Mesenchymal stem cell (in vitro differentiated cells and primary cell): ENCODE results near the gene PNLIPRP1.

ENCODE experiments used
- DNase-seq: peaks from one replicate; pipeline ENCODE4 v3.0.0-alpha.2; 2013
- H2AFZ ChIP-seq: one replicate; pipeline ENCODE4 v1.6.1; 2013; ENCODE audit warnings: low read depth, mild to moderate bottlenecking, control low read depth, inconsistent platforms, low read length, moderate library complexity
- H2AK5ac ChIP-seq: 2 replicates; pipeline ENCODE4 v1.6.1; 2013; ENCODE audit warnings: low read length, moderate library complexity, mild to moderate bottlenecking, inconsistent platforms; ENCODE audit not compliant: severe bottlenecking
- H2BK120ac ChIP-seq: one replicate; pipeline ENCODE4 v1.6.1; 2013; ENCODE audit warnings: low read depth, mild to moderate bottlenecking, inconsistent platforms, low read length, moderate library complexity
- H2BK12ac ChIP-seq, 2 experiments: one replicate each; pipeline ENCODE4 v1.6.1; 2013; ENCODE audit warnings: inconsistent platforms in 2 of 2, low read length in 2 of 2, mild to moderate bottlenecking in 2 of 2, moderate library complexity in 2 of 2, control low read depth in 1 of 2
- H2BK15ac ChIP-seq: one replicate; pipeline ENCODE4 v1.6.1; 2013; ENCODE audit warnings: mild to moderate bottlenecking, low read depth, inconsistent platforms; ENCODE audit not compliant: poor library complexity, severe bottlenecking
- H2BK5ac ChIP-seq: 2 replicates; pipeline ENCODE4 v1.6.1; 2013; ENCODE audit warnings: low read depth, mild to moderate bottlenecking, low read length, control low read depth, inconsistent platforms; ENCODE audit not compliant: poor library complexity, severe bottlenecking
- H3K14ac ChIP-seq, 2 experiments: one replicate each; pipeline ENCODE4 v1.6.1; 2013; ENCODE audit warnings: inconsistent platforms in 2 of 2, low read length in 2 of 2, control low read depth in 1 of 2, mild to moderate bottlenecking in 1 of 2, moderate library complexity in 1 of 2
- H3K18ac ChIP-seq, 2 experiments: one replicate each; pipeline ENCODE4 v1.6.1; 2013; ENCODE audit warnings: inconsistent platforms in 2 of 2, low read length in 2 of 2, control low read depth in 1 of 2, low read depth in 1 of 2, mild to moderate bottlenecking in 1 of 2
- H3K23ac ChIP-seq, 2 experiments: one replicate each; pipeline ENCODE4 v1.6.1; 2013; ENCODE audit warnings: inconsistent platforms in 2 of 2, low read length in 2 of 2, mild to moderate bottlenecking in 2 of 2, moderate library complexity in 2 of 2, control low read depth in 1 of 2
- H3K27ac ChIP-seq: 2 replicates; pipeline ENCODE4 v1.5.1; 2013; ENCODE audit warnings: mild to moderate bottlenecking, moderate library complexity, low read length, control low read depth, inconsistent platforms; ENCODE audit not compliant: poor library complexity, severe bottlenecking
- H3K27me3 ChIP-seq, 2 experiments: 2 replicates each; pipeline versions ENCODE4 v1.6.1 to v1.7.0; 2013; ENCODE audit warnings: low read length in 2 of 2, mild to moderate bottlenecking in 2 of 2, moderate library complexity in 2 of 2, control low read depth in 1 of 2, inconsistent platforms in 1 of 2; ENCODE audit not compliant: control insufficient read depth in 1 of 2, insufficient read depth in 1 of 2
- H3K36me3 ChIP-seq, 2 experiments: 2 replicates each; pipeline versions ENCODE4 v1.6.1 to v1.7.0; 2013; ENCODE audit warnings: low read length in 2 of 2, control low read depth in 1 of 2, inconsistent platforms in 1 of 2, low read depth in 1 of 2, mild to moderate bottlenecking in 1 of 2; ENCODE audit not compliant: insufficient read depth in 2 of 2, control insufficient read depth in 1 of 2
- H3K4ac ChIP-seq, 2 experiments: one replicate each; pipeline ENCODE4 v1.6.1; 2013; ENCODE audit warnings: inconsistent platforms in 2 of 2, low read length in 2 of 2, mild to moderate bottlenecking in 2 of 2, moderate library complexity in 2 of 2, control low read depth in 1 of 2, low read depth in 1 of 2
- H3K4me1 ChIP-seq: 2 replicates; pipeline ENCODE4 v1.6.1; 2013; ENCODE audit warnings: low read depth, low read length, control low read depth; ENCODE audit not compliant: control insufficient read depth, insufficient read depth
- H3K4me2 ChIP-seq: 2 replicates; pipeline ENCODE4 v1.6.1; 2013; ENCODE audit warnings: low read length, mild to moderate bottlenecking, inconsistent platforms; ENCODE audit not compliant: poor library complexity, severe bottlenecking
- H3K4me3 ChIP-seq, 2 experiments: 2 replicates each; pipeline versions ENCODE4 v1.5.1 to v1.7.0; 2013; ENCODE audit warnings: low read length in 2 of 2, mild to moderate bottlenecking in 2 of 2, control low read depth in 1 of 2, low read depth in 1 of 2; ENCODE audit not compliant: insufficient read depth in 1 of 2
- H3K79me1 ChIP-seq: replicated peaks from 2 replicates; pipeline ENCODE4 v1.6.1; 2013; ENCODE audit warnings: mild to moderate bottlenecking, control low read depth, low read length, inconsistent platforms; ENCODE audit not compliant: poor library complexity, severe bottlenecking
- H3K9ac ChIP-seq: 2 replicates; pipeline ENCODE4 v1.7.0; 2013; ENCODE audit warnings: mild to moderate bottlenecking, low read length, moderate library complexity
- H3K9me3 ChIP-seq: 2 replicates; pipeline ENCODE4 v1.7.0; 2013; ENCODE audit warnings: mild to moderate bottlenecking, low read length; ENCODE audit not compliant: control insufficient read depth
- H4K8ac ChIP-seq: one replicate; pipeline ENCODE4 v1.6.1; 2013; ENCODE audit warnings: inconsistent platforms, mild to moderate bottlenecking, low read length, moderate library complexity
- H4K91ac ChIP-seq: one replicate; pipeline ENCODE4 v1.6.1; 2013; ENCODE audit warnings: mild to moderate bottlenecking, low read length, inconsistent platforms
- WGBS: methylation state at CpG from one replicate; pipeline ENCODE4 v1.1.7; 2013; ENCODE audit warnings: mixed read lengths; 5-methylcytosine and 5-hydroxymethylcytosine counted together

Gene PNLIPRP1

DNA sequence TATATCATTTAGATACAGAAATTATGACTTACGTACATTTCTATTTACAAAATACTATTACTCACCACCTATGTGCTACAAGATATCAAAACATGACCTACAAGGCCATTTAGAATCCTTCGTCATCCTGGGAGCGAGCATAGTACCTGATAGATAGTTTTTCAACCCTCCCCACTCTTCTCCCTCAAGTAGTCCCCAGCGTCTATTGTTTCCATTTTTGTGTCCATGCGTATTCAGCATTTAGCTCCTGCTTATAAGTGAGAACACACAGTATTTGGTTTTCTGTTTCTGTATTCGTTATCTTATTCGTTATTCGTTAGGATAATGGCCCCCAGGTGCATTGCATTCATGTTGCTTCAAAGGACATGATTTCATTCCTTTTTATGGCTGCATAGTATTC lies 58.1 kb downstream of the PNLIPRP1 start:
- H3K27me3 ChIP-seq = peaks cover 6% of the 10 kb centered on the region in 2 experiments

DNA sequence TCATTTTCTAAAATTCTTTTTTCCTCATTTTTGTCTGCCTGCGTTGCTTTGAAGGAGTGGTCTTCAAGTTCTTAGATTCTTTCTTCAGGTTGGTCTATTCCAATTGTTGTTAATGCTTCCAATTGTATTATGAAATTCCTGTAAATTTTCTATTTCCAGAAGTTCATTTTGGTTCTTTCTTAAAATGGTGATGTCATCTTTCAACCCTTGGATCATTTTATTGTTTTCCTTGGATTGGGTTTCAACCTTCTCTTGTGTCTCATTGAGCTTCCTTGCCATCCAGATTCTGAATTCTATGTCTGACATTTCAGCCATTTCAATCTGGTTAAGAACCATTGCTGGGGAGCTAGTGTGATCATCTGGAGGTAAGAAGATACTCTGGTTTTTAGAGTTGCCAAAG lies 63.1 kb downstream of the PNLIPRP1 start:
- H3K18ac ChIP-seq = no peak overlapping the region
- H3K4ac ChIP-seq = no peak overlapping the region
- H3K36me3 ChIP-seq = no peaks in the 10 kb centered on the region
- no peak overlapping the region for H2BK5ac ChIP-seq
- no peak overlapping the region for H3K14ac ChIP-seq
- no peaks in the 10 kb centered on the region for H3K4me1 ChIP-seq
- H2BK120ac ChIP-seq = no peak overlapping the region
- no peak overlapping the region for H3K27ac ChIP-seq
- H3K9ac ChIP-seq = no peak overlapping the region
- H4K91ac ChIP-seq = no peak overlapping the region
- H3K23ac ChIP-seq = no peak overlapping the region
- H2AK5ac ChIP-seq = no peak overlapping the region
- no peak for DNase-seq
- peaks cover 6% of the 10 kb centered on the region for H3K9me3 ChIP-seq
- no peak overlapping the region for H3K4me2 ChIP-seq
- H3K27me3 ChIP-seq = peaks cover 12 to 29% of the 10 kb centered on the region in 2 experiments
- H3K79me1 ChIP-seq = no peaks in the 10 kb centered on the region
- H3K4me3 ChIP-seq = no peak overlapping the region
- H2BK15ac ChIP-seq = no peak overlapping the region
- no peak overlapping the region for H4K8ac ChIP-seq
- no peak overlapping the region for H2AFZ ChIP-seq
- no peak overlapping the region for H2BK12ac ChIP-seq
- no CpG with 5 or more reads among the region's 1 CpG for WGBS

More for the DNA sequence above, 58.1 kb downstream of the PNLIPRP1 start:
- Histone ChIP-seq H3K9me3 (peaks cover 8% of the 10 kb centered on the region), H2BK5ac (no peak overlapping the region), H2BK12ac (no peak overlapping the region), H3K9ac (no peak overlapping the region), H3K4ac (no peak overlapping the region), H2AFZ (no peak overlapping the region), H3K14ac (no peak overlapping the region), H2BK15ac (no peak overlapping the region), H2BK120ac (no peak overlapping the region), H2AK5ac (no peak overlapping the region), H3K4me2 (no peak overlapping the region), H3K4me3 (no peak overlapping the region), H3K79me1 (no peaks in the 10 kb centered on the region), H4K91ac (no peak overlapping the region), H3K4me1 (no peaks in the 10 kb centered on the region), H3K18ac (no peak overlapping the region), H4K8ac (no peak overlapping the region), H3K27ac (no peak overlapping the region), H3K36me3 (no peaks in the 10 kb centered on the region), H3K23ac (no peak overlapping the region)
- 79% methylated on average over 8 of the region's 8 CpGs for WGBS
- no peak for DNase-seq

DNA sequence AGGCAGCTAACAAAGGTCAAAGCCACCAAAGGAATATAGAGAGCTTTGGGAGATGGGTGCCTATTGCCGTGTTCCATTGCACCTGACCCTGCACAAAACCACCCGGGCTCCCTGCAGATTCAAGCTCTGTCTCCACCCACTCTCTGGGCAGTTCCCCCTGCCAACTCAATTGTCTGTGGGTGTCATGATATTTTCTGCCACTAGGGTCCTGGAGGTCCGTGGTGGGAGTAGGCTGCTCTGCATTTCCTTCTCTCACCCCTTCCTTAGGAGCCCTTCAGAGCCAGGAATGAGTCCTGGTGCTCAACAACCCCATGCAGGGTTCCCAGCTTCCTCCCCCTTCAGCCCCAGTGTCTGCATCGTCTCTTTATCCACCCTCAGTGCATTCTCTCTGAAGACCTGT lies 64.1 kb downstream of the PNLIPRP1 start:
- Histone ChIP-seq H3K4me3 (no peak overlapping the region), H3K36me3 (no peaks in the 10 kb centered on the region), H2BK12ac (no peak overlapping the region), H2BK120ac (no peak overlapping the region), H3K14ac (no peak overlapping the region), H3K4me2 (no peak overlapping the region), H3K9ac (no peak overlapping the region), H3K27ac (no peak overlapping the region), H3K27me3 (peaks cover 12 to 33% of the 10 kb centered on the region in 2 experiments), H3K4ac (no peak overlapping the region), H3K79me1 (no peaks in the 10 kb centered on the region), H3K18ac (no peak overlapping the region), H3K23ac (no peak overlapping the region), H3K4me1 (no peaks in the 10 kb centered on the region), H4K91ac (no peak overlapping the region), H2AK5ac (no peak overlapping the region), H2BK15ac (no peak overlapping the region), H2BK5ac (no peak overlapping the region), H4K8ac (no peak overlapping the region), H3K9me3 (peaks cover 3% of the 10 kb centered on the region), H2AFZ (no peak overlapping the region)
- 48% methylated on average over 4 of the region's 4 CpGs for WGBS
- no peak for DNase-seq

DNA sequence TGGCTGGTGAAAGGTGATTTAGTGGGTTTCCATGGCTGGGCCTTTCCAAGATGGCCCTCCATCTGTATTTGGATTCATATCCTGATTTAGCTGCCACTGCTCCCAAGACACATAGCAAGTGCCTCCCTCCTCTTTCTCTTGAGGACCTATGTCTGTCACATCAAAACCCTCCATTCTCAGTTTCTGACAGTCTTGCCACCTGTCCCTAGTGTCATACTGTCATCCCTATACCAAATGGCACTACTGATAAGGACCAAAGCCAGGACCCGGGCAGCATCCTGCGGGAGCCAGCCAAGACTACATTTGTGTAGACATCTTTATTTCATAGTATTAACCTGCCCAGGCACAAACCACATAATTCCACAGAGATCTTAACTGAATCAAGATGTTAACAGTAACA lies 64.8 kb downstream of the PNLIPRP1 start:
- H2BK120ac ChIP-seq = no peak overlapping the region
- H3K79me1 ChIP-seq = no peaks in the 10 kb centered on the region
- DNase-seq = no peak
- H3K9me3 ChIP-seq = peaks cover 3% of the 10 kb centered on the region
- no peak overlapping the region for H2BK15ac ChIP-seq
- H2AFZ ChIP-seq = no peak overlapping the region
- H3K4me1 ChIP-seq = no peaks in the 10 kb centered on the region
- no peak overlapping the region for H3K9ac ChIP-seq
- H3K18ac ChIP-seq = no peak overlapping the region
- no peak overlapping the region for H3K4ac ChIP-seq
- H3K4me2 ChIP-seq = no peak overlapping the region
- no peak overlapping the region for H4K8ac ChIP-seq
- no peak overlapping the region for H3K27ac ChIP-seq
- no peaks in the 10 kb centered on the region for H3K36me3 ChIP-seq
- H2BK5ac ChIP-seq = no peak overlapping the region
- H3K23ac ChIP-seq = no peak overlapping the region
- H3K14ac ChIP-seq = no peak overlapping the region
- H3K27me3 ChIP-seq = peaks cover 12 to 36% of the 10 kb centered on the region in 2 experiments
- WGBS = 94% methylated on average over 2 of the region's 2 CpGs
- no peak overlapping the region for H2AK5ac ChIP-seq
- H4K91ac ChIP-seq = no peak overlapping the region
- H2BK12ac ChIP-seq = no peak overlapping the region
- no peak overlapping the region for H3K4me3 ChIP-seq
